GM11168 (cell line): ENCODE measurements around the gene CTNNA1.

Experiments
- in situ Hi-C: fragments of 300-500 bp; cut with MboI; formaldehyde crosslinking; loops from one replicate; pipeline ENCODE4 v1.12.0; 2022; ENCODE audit warnings: low sequenced_read_pairs; ENCODE audit not compliant: unreplicated experiment

CTNNA1 gene

GRCh38 chr5:138955013-138955660, 201.9 kb downstream of the CTNNA1 start:
- in situ Hi-C loops = no loop called here

GRCh38 chr5:138955671-138956295, 202.6 kb downstream of the CTNNA1 start:
- in situ Hi-C loops = no loop called here

GRCh38 chr5:138956801-138957200, 203.6 kb downstream of the CTNNA1 start:
- in situ Hi-C loops = no loop called here

- in situ Hi-C loops = no loop called here
Observed at GRCh38 chr5:138960145-138960692, 207.0 kb downstream of the CTNNA1 start.

GRCh38 chr5:138961221-138961620, 208.0 kb downstream of the CTNNA1 start:
- in situ Hi-C loops = no loop called here

GRCh38 chr5:138961729-138962128, 208.5 kb downstream of the CTNNA1 start:
- in situ Hi-C loops = no loop called here

- in situ Hi-C loops = no loop called here
Observed at GRCh38 chr5:138962614-138963370, 209.6 kb downstream of the CTNNA1 start.

- in situ Hi-C loops = no loop called here
Observed at GRCh38 chr5:138963763-138964371, 210.6 kb downstream of the CTNNA1 start.

GRCh38 chr5:138964647-138965201, 211.5 kb downstream of the CTNNA1 start:
- in situ Hi-C loops = no loop called here

- in situ Hi-C loops = no loop called here
Observed at GRCh38 chr5:138965626-138966025, 212.4 kb downstream of the CTNNA1 start.

GRCh38 chr5:138966236-138966985, 213.2 kb downstream of the CTNNA1 start:
- in situ Hi-C loops = no loop called here

- in situ Hi-C loops = no loop called here
Observed at GRCh38 chr5:138967791-138968448, 214.7 kb downstream of the CTNNA1 start.

GRCh38 chr5:138968601-138969000, 215.4 kb downstream of the CTNNA1 start:
- in situ Hi-C loops = no loop called here

- in situ Hi-C loops = no loop called here
Observed at GRCh38 chr5:138969323-138970002, 216.2 kb downstream of the CTNNA1 start.

- in situ Hi-C loops = no loop called here
Observed at GRCh38 chr5:138972230-138972629, 219.0 kb downstream of the CTNNA1 start.

GRCh38 chr5:138972836-138973235, 219.6 kb downstream of the CTNNA1 start:
- in situ Hi-C loops = no loop called here

- in situ Hi-C loops = no loop called here
Observed at GRCh38 chr5:138974227-138975063, 221.2 kb downstream of the CTNNA1 start.
